ENCODE measurements around the gene ENO2.

DNA sequence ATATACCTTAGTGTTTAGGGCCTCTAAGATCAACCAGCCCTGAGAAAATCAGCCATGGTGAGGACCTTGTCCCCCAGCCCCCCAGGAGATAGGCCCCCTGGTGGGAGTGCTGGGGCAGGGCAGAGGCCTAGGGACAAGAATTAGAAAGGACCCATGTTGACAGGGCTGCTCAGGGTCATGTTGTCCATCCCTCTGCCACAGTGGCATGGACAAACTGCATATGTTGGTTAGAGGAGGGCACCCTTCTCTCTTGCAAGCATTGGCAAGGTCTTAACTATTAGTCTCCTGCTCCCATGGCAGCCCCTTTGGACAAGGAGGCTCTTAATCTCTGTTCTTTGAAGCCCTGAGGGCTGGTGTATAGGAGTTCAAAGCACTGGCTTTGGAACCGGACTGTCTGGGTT, 36.0 kb downstream of the ENO2 start:
- TF ChIP-seq CTCF (conservative IDR thresholded peaks at IDR 0.05; ENCODE audit: low read depth, low read length) (0 out of 2 replicates have a peak, but pooled peaks have one; percentile 10), EZH2 (IDR thresholded peaks at IDR 0.05; ENCODE audit: borderline replicate concordance, low read depth, low read length, poor library complexity, severe bottlenecking) (no peak)

Measured in A673 (cell line).